Measurements from ENCODE around the gene RPL12.
A peak's percentile ranks its signal among the peaks of the same experiment; 100 is the strongest.

RPL12 gene

GRCh38 chr9:127438394-127438793 is 12.8 kb downstream of the RPL12 start:
- DNase-seq (ENCODE audit: low read depth) = no peak

GRCh38 chr9:127437497-127438264 is 13.5 kb downstream of the RPL12 start:
- no peak for DNase-seq (ENCODE audit: low read depth)

GRCh38 chr9:127430415-127430814 is 20.8 kb downstream of the RPL12 start:
- no peak for DNase-seq (ENCODE audit: low read depth)

- DNase-seq (ENCODE audit: low read depth) = no peak
Observed at GRCh38 chr9:127428348-127428747, 22.9 kb downstream of the RPL12 start.

- no peak for DNase-seq (ENCODE audit: low read depth)
Observed at GRCh38 chr9:127426756-127427155, 24.4 kb downstream of the RPL12 start.

- DNase-seq (ENCODE audit: low read depth) = no peak
Observed at GRCh38 chr9:127424676-127424999, 26.6 kb downstream of the RPL12 start.

GRCh38 chr9:127423934-127424675 is 27.1 kb downstream of the RPL12 start, which contains the start of gene ZNF79:
ZNF79 (plus strand) TSS chr9:127424382; CDS start chr9:127424788, 406 bp downstream.
- DNase-seq (ENCODE audit: low read depth) = peak; percentile 89

GRCh38 chr9:127423476-127423933 is 27.7 kb downstream of the RPL12 start:
- DNase-seq (ENCODE audit: low read depth) = no peak

GRCh38 chr9:127422787-127423186 is 28.4 kb downstream of the RPL12 start:
- DNase-seq (ENCODE audit: low read depth) = no peak

- no peak for DNase-seq (ENCODE audit: low read depth)
Observed at GRCh38 chr9:127422133-127422782, 28.9 kb downstream of the RPL12 start.

- no peak for DNase-seq (ENCODE audit: low read depth)
Observed at GRCh38 chr9:127421057-127421456, 30.1 kb downstream of the RPL12 start.

GRCh38 chr9:127419348-127419747 is 31.9 kb downstream of the RPL12 start:
- DNase-seq (ENCODE audit: low read depth) = no peak

- DNase-seq (ENCODE audit: low read depth) = no peak
Observed at GRCh38 chr9:127418037-127418471, 33.2 kb downstream of the RPL12 start.

GRCh38 chr9:127417131-127418036 is 33.8 kb downstream of the RPL12 start:
- DNase-seq (ENCODE audit: low read depth) = no peak

GRCh38 chr9:127415657-127416056 is 35.5 kb downstream of the RPL12 start:
- no peak for DNase-seq (ENCODE audit: low read depth)

- no peak for DNase-seq (ENCODE audit: low read depth)
Observed at GRCh38 chr9:127415141-127415540, 36.1 kb downstream of the RPL12 start.

GRCh38 chr9:127411122-127411521 is 40.1 kb downstream of the RPL12 start:
- no peak for DNase-seq (ENCODE audit: low read depth)

- DNase-seq (ENCODE audit: low read depth) = no peak
Observed at GRCh38 chr9:127407492-127407843, 43.7 kb downstream of the RPL12 start.

GRCh38 chr9:127406799-127407491 is 44.3 kb downstream of the RPL12 start:
- DNase-seq (ENCODE audit: low read depth) = no peak

- DNase-seq (ENCODE audit: low read depth) = no peak
Observed at GRCh38 chr9:127405344-127406125, 45.7 kb downstream of the RPL12 start.

Data from stimulated activated CD8-positive, alpha-beta memory T cell treated with anti-CD3 and anti-CD28 coated beads, Interleukin-7, amount 100 ng/mL, for 24 hours (primary cell).